GM23338 (cell line): ENCODE measurements around the gene RYR2.

ENCODE experiments used
- EZH2phosphoT487 ChIP-seq: fragments of 200-600 bp; sonication (generic); IDR thresholded peaks from one replicate; pipeline ENCODE4 v1.8.1; 2018; ENCODE audit warnings: antibody characterized with exemption; ENCODE audit not compliant: unreplicated experiment
- TF ChIP-seq, protein P1 (sequence below), 2 experiments: fragments of 200-600 bp in 1 of 2; sonication (generic) in 1 of 2; conservative IDR thresholded peaks; 2 replicates each; pipeline versions ENCODE4 v1.5.1 to v1.6.1; 2016 to 2017; ENCODE audit warnings: antibody characterized with exemption in 2 of 2, low read depth in 2 of 2, mild to moderate bottlenecking in 2 of 2, moderate library complexity in 1 of 2
- TF ChIP-seq, protein P2 (sequence below): IDR thresholded peaks from one replicate; pipeline ENCODE4 v1.6.1; 2018; ENCODE audit warnings: antibody characterized with exemption; ENCODE audit not compliant: unreplicated experiment

- TF ChIP-seq, protein P1, sequence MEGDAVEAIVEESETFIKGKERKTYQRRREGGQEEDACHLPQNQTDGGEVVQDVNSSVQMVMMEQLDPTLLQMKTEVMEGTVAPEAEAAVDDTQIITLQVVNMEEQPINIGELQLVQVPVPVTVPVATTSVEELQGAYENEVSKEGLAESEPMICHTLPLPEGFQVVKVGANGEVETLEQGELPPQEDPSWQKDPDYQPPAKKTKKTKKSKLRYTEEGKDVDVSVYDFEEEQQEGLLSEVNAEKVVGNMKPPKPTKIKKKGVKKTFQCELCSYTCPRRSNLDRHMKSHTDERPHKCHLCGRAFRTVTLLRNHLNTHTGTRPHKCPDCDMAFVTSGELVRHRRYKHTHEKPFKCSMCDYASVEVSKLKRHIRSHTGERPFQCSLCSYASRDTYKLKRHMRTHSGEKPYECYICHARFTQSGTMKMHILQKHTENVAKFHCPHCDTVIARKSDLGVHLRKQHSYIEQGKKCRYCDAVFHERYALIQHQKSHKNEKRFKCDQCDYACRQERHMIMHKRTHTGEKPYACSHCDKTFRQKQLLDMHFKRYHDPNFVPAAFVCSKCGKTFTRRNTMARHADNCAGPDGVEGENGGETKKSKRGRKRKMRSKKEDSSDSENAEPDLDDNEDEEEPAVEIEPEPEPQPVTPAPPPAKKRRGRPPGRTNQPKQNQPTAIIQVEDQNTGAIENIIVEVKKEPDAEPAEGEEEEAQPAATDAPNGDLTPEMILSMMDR (conservative IDR thresholded peaks at IDR 0.05; ENCODE audit: low read depth in 2 of 2), result no peak
- TF ChIP-seq, protein P2, sequence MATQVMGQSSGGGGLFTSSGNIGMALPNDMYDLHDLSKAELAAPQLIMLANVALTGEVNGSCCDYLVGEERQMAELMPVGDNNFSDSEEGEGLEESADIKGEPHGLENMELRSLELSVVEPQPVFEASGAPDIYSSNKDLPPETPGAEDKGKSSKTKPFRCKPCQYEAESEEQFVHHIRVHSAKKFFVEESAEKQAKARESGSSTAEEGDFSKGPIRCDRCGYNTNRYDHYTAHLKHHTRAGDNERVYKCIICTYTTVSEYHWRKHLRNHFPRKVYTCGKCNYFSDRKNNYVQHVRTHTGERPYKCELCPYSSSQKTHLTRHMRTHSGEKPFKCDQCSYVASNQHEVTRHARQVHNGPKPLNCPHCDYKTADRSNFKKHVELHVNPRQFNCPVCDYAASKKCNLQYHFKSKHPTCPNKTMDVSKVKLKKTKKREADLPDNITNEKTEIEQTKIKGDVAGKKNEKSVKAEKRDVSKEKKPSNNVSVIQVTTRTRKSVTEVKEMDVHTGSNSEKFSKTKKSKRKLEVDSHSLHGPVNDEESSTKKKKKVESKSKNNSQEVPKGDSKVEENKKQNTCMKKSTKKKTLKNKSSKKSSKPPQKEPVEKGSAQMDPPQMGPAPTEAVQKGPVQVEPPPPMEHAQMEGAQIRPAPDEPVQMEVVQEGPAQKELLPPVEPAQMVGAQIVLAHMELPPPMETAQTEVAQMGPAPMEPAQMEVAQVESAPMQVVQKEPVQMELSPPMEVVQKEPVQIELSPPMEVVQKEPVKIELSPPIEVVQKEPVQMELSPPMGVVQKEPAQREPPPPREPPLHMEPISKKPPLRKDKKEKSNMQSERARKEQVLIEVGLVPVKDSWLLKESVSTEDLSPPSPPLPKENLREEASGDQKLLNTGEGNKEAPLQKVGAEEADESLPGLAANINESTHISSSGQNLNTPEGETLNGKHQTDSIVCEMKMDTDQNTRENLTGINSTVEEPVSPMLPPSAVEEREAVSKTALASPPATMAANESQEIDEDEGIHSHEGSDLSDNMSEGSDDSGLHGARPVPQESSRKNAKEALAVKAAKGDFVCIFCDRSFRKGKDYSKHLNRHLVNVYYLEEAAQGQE, result no peak
- no peak for TF ChIP-seq EZH2phosphoT487
Observed at GRCh38 chr1:237250055-237250454, 208.1 kb downstream of the RYR2 start.
